ENCODE measurements around the gene SERPINA12.

DNA sequence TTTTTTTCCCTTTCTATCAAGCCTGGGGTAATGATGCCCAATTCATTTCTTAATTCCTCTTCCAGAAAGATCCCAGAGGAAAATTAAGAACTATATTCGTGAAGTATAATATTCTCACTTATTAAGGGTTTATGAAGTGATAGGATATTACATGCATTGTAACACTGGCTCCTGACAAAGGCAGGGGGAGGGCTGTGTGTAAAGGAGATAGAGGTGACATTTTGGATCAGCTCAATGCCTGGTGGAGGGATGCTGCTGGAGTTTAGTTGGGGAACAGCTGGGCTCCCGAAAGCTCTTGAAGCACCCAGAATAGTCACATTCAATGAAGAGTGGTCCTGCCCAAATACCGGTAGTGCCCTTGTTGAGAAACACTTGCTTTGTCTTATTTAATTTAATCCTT, 57.4 kb downstream of the SERPINA12 start:
- TF ChIP-seq FOSL2 (CRISPR knock-in tag; IDR thresholded peaks at IDR 0.05) (no peak), ZNF232 (CRISPR knock-in tag; IDR thresholded peaks at IDR 0.05; ENCODE audit: borderline replicate concordance) (no peak), NFRKB (IDR thresholded peaks at IDR 0.05) (no peak), JUN (CRISPR knock-in tag; IDR thresholded peaks at IDR 0.05) (no peak), ATF7-NPFF (CRISPR knock-in tag; IDR thresholded peaks at IDR 0.05; ENCODE audit: low read depth) (no peak), POLR2A (IDR thresholded peaks at IDR 0.05; ENCODE audit: insufficient read depth in 1 of 2, low read depth in 2 of 2, low read length in 2 of 2) (peak in 1 of 2 experiments; percentile 52; a peak in 1 of 4 replicates)

Measured in HepG2 (cell line).